ENCODE data around the gene SHQ1. TPM values are rescaled to one million over a fixed set of nuclear protein-coding genes. Genes with fewer than 3 reads are reported as not detected.

SHQ1 gene
- total and polyA plus RNA-seq, 2 of the 4 experiments (the other 2 are of a cell fraction), result 10.4 to 19.4 TPM

DNA sequence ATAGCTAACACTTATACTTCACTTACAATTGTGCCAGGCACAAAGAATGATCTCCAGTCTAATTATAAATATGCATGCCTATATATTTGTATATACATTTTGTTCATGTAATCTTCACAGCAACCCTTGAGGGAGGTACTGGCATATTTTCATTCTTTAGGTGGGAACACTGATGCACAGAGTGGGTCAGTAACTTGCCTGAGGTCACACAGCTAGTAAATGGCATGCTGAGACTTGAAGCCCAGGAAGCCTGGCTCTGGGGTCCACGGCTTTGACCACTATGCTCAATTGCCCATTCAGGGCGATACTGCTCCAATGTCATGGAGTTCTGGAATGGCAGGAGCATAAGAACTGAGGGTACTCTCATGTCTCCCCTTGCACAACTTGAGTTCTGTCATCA lies 139.8 kb downstream of the SHQ1 start:
- TF ChIP-seq MAFK (IDR thresholded peaks at IDR 0.05; ENCODE audit: low read depth, low read length), result no peak
- TF ChIP-seq CEBPB (IDR thresholded peaks at IDR 0.05; ENCODE audit: low read depth, low read length), result no peak
- TF ChIP-seq, protein P1, sequence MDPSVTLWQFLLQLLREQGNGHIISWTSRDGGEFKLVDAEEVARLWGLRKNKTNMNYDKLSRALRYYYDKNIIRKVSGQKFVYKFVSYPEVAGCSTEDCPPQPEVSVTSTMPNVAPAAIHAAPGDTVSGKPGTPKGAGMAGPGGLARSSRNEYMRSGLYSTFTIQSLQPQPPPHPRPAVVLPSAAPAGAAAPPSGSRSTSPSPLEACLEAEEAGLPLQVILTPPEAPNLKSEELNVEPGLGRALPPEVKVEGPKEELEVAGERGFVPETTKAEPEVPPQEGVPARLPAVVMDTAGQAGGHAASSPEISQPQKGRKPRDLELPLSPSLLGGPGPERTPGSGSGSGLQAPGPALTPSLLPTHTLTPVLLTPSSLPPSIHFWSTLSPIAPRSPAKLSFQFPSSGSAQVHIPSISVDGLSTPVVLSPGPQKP (IDR thresholded peaks at IDR 0.05; ENCODE audit: borderline replicate concordance, low read depth, low read length), result no peak
- no peak for TF ChIP-seq SMC3 (IDR thresholded peaks at IDR 0.05; ENCODE audit: low read depth, low read length)
- Histone ChIP-seq H3K79me1 (ENCODE audit: low read depth in 1 of 2, low read length in 2 of 2) (no peaks in the 10 kb centered on the region), H3K56ac (ENCODE audit: extremely low read depth, insufficient read depth, low read length) (no peak overlapping the region), H2AK9ac (replicated peaks; ENCODE audit: low read depth, low read length, poor library complexity) (no peak overlapping the region), H3K4me3 (ENCODE audit: insufficient read depth, low read depth, low read length) (no peak overlapping the region), H4K91ac (ENCODE audit: insufficient read depth, low read depth, low read length) (no peak overlapping the region), H2BK15ac (ENCODE audit: low read depth, low read length) (no peak overlapping the region), H3K9ac (ENCODE audit: low read depth, low read length) (no peak overlapping the region), H4K8ac (ENCODE audit: low read depth in 2 of 2, low read length in 2 of 2) (no peak overlapping the region), H4K5ac (ENCODE audit: low read depth, low read length) (no peak overlapping the region), H3K9me3 (ENCODE audit: control insufficient read depth, insufficient read depth, low read length) (no peaks in the 10 kb centered on the region), H3K23ac (ENCODE audit: low read depth, low read length) (no peak overlapping the region), H3K4me2 (ENCODE audit: low read depth, low read length) (no peak overlapping the region), H2BK120ac (ENCODE audit: low read depth, low read length) (no peak overlapping the region), H2AFZ (replicated peaks; ENCODE audit: low read length, poor library complexity) (no peak overlapping the region), H3K18ac (ENCODE audit: low read depth, low read length) (no peak overlapping the region), H3K4ac (ENCODE audit: low read depth, low read length) (no peak overlapping the region), H3K36me3 (ENCODE audit: control insufficient read depth, insufficient read depth, low read length) (no peaks in the 10 kb centered on the region), H2BK5ac (ENCODE audit: low read depth, low read length, poor library complexity, severe bottlenecking) (no peak overlapping the region), H2BK20ac (ENCODE audit: low read depth, low read length) (no peak overlapping the region), H3K9me1 (ENCODE audit: insufficient read depth, low read length) (no peaks in the 10 kb centered on the region), H3K4me1 (ENCODE audit: control insufficient read depth, insufficient read depth, low read length) (no peaks in the 10 kb centered on the region), H3K27ac (ENCODE audit: insufficient read depth, low read length) (no peak overlapping the region), H3K27me3 (ENCODE audit: control insufficient read depth, insufficient read depth, low read length) (no peaks in the 10 kb centered on the region; the same call in 1 of the 2 replicates), H2AK5ac (ENCODE audit: low read depth, low read length) (no peak overlapping the region), H4K20me1 (ENCODE audit: insufficient read depth, low read length) (no peaks in the 10 kb centered on the region), H3K14ac (replicated peaks; ENCODE audit: low read depth, low read length) (no peak overlapping the region)
- in situ Hi-C loops (cut with MboI; ENCODE audit: low sequenced_read_pairs) (no loop called here), intact Hi-C loops (cut with micrococcal nuclease) (no loop called here), dilution Hi-C loops (cut with HindIII; ENCODE audit: low sequenced_read_pairs, unreplicated experiment) (no loop called here)
- ATAC-seq (ENCODE audit: low read depth) (no peak), DNase-seq (no peak)
- ChIA-PET POLR2A (ENCODE audit: unreplicated experiment) (no interaction called here), CTCF (no interaction called here)
- no CpG with 5 or more reads among the region's 2 CpGs for WGBS, 2 experiments (ENCODE audit: extremely low coverage in 2 of 2, insufficient read length in 1 of 2)
- no TSS peak for BruUV-seq (replicated peaks)
